LNCaP clone FGC (cell line): ENCODE results near the gene GLB1L3.

ENCODE experiments used
- DNase-seq: peaks from one replicate; pipeline ENCODE4 v3.0.0-alpha.2; 2011; ENCODE audit warnings: low read depth
- H3K4me3 ChIP-seq: 2 replicates; pipeline ENCODE4 v1.5.1; 2011; ENCODE audit warnings: mild to moderate bottlenecking, low read depth, low read length, control low read depth
- CTCF ChIP-seq: IDR thresholded peaks from 2 replicates; pipeline ENCODE4 v1.5.1; 2012; ENCODE audit warnings: mild to moderate bottlenecking; ENCODE audit not compliant: control insufficient read depth, insufficient read depth; ENCODE audit errors: extremely low read depth

GLB1L3 gene

GRCh38 chr11:134275534-134276395, at the start of gene GLB1L3:
Gene GLB1L3, plus strand, starts transcription at chr11:134276379. Its CDS starts 362 bp downstream, at chr11:134276741.
- no peak for TF ChIP-seq CTCF
- DNase-seq = no peak
- H3K4me3 ChIP-seq = peak within 1 kb of the TSS; percentile 22

GRCh38 chr11:134226806-134227325, 49.3 kb upstream of the GLB1L3 start:
- no peak overlapping the region for H3K4me3 ChIP-seq
- no peak for TF ChIP-seq CTCF
- DNase-seq = no peak

- no peak for DNase-seq
- no peak overlapping the region for H3K4me3 ChIP-seq
- no peak for TF ChIP-seq CTCF
These were observed 47.6 kb upstream of the GLB1L3 start for GRCh38 chr11:134228625-134229024.

GRCh38 chr11:134229126-134229790, 46.9 kb upstream of the GLB1L3 start:
- TF ChIP-seq CTCF = no peak
- H3K4me3 ChIP-seq = no peak overlapping the region
- no peak for DNase-seq

- no peak overlapping the region for H3K4me3 ChIP-seq
- TF ChIP-seq CTCF = no peak
These were observed 45.8 kb upstream of the GLB1L3 start for GRCh38 chr11:134230339-134230738.

GRCh38 chr11:134231958-134232659, 44.1 kb upstream of the GLB1L3 start:
- no peak for DNase-seq
- no peak for TF ChIP-seq CTCF

More at GRCh38 chr11:134230339-134230738, 45.8 kb upstream of the GLB1L3 start:
- DNase-seq = no peak

More at GRCh38 chr11:134231958-134232659, 44.1 kb upstream of the GLB1L3 start:
- H3K4me3 ChIP-seq = no peak overlapping the region
